Gastroesophageal sphincter (tissue), 3 donors: ENCODE data around the gene CDC27.

ENCODE experiments used
- CTCF ChIP-seq, 4 experiments: fragments of 200-600 bp in 2 of 4; fragments of 450-650 bp in 2 of 4; sonication (generic) in 1 of 4; IDR thresholded peaks; one replicate each; pipeline ENCODE4 v1.5.1; 2017 to 2019; ENCODE audit warnings: antibody characterized with exemption in 4 of 4, mild to moderate bottlenecking in 2 of 4, moderate library complexity in 2 of 4
- EP300 ChIP-seq: sonication (generic); formaldehyde crosslinking; IDR thresholded peaks from one replicate; pipeline ENCODE4 v1.6.1; 2017; ENCODE audit warnings: antibody characterized with exemption, mild to moderate bottlenecking
- POLR2A ChIP-seq, 2 donors: fragments of 450-650 bp; IDR thresholded peaks; one replicate each; pipeline ENCODE4 v1.6.1; 2017; ENCODE audit warnings: antibody characterized with exemption in 2 of 2, mild to moderate bottlenecking in 2 of 2, moderate library complexity in 1 of 2

GRCh38 chr17:47117386-47117785, 71.7 kb downstream of the CDC27 start:
- no peak for TF ChIP-seq CTCF (IDR thresholded peaks at IDR 0.05)
- TF ChIP-seq EP300, result no peak
- no peak for TF ChIP-seq POLR2A (IDR thresholded peaks at IDR 0.05)
